GM21576 (cell line): ENCODE results near the gene MDN1.
"Not testable (repeated sequence)": the region's sequence is repeated elsewhere in the genome, so short reads cannot be mapped to it uniquely, and the experiment has no call there.

Source experiments
- ATAC-seq: cut with Tn5 transposase; IDR thresholded peaks from one replicate; pipeline ENCODE4 v1.9.1; 2021; ENCODE audit warnings: mild to moderate bottlenecking, moderate library complexity; ENCODE audit not compliant: unreplicated experiment

MDN1 gene

DNA sequence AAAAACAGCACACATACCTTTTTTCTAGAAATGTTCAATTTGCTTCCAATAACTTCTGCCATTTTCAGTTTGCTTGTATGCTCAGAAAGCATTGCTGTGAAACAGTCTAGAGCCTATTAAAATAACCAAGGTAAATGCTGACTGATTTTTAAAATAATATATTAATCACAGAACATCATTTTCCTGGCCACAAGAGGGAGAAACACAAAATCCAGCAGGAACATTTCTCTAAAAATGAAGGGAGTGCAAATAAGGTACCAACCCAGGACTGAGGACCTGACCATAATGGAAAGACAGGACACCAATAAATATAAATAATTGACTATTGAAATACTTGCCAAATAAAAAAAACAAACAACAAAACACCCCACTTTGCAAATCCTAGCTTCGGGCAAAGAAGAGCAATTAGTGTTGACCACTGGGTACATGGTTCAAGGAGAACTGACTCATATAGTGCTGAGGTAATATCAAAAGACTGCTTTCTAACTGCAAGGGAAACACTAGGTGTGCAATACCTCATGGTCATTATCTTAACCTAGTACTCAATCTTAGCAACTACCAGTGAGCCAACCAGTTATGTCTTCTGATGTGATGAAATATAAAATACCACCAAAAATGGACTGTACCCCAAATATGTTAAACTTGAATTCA is 42.9 kb downstream of the MDN1 start:
- ATAC-seq = no peak

- ATAC-seq = no peak
Observed at GRCh38 chr6:89775150-89775549, 44.4 kb downstream of the MDN1 start.

DNA sequence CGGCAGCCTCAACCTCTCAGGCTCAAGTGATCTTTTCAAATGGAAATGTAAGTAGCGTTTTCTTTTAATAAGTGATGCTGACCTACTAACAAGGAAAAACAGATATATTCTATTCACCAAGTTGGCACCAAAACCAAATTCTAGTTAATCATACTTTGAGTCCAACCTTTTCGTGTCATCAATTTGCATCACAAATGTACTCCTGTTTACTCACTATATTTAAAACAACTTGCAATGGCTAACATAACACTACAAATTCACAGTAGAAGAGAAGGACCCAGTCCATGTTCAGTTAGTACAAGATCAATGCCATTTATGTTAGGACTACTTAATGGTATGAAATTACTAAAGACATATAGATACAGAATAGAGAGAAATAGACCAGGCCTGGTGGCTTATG is 50.0 kb downstream of the MDN1 start:
- no peak for ATAC-seq

DNA sequence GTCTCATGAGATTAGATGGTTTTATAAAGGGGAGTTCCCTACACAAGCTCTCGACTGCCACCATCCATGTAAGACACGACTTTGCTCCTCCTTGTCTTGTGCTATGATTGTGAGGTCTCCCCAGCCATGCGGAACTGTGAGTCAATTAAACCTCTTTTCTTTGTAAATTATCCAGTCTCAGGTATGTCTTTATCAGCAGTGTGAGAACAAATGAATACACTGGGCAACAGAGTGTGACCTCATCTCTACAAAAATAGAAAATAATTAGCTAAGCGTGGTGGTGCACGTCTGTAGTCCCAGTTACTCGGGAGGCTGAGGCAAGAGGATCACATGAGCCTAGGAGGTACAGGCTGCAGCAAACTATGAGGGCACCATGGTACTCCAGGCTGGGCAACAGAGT is 51.3 kb downstream of the MDN1 start:
- no peak for ATAC-seq

DNA sequence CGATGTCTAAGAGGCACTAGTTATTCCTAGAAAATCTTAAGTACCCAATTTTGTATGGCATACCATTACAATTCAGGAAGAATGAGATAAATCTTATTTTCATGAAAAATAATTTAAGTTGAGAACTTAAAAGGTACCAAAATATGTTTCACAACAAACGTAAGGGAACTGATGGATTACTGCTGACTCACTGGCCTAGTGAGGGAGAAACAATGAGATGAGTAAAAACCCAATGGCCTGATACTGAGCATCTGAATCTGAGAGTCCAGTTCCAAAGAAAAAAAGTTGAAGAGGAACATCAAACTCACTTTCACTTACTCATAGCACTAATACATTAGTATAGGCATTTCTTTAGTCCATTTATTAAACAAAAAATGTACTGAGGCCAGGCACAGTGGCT is 56.0 kb downstream of the MDN1 start:
- no peak for ATAC-seq

- no peak for ATAC-seq
Observed at GRCh38 chr6:89758830-89759229, 60.8 kb downstream of the MDN1 start.

- ATAC-seq = no peak
Observed at GRCh38 chr6:89750338-89750737, 69.3 kb downstream of the MDN1 start.

DNA sequence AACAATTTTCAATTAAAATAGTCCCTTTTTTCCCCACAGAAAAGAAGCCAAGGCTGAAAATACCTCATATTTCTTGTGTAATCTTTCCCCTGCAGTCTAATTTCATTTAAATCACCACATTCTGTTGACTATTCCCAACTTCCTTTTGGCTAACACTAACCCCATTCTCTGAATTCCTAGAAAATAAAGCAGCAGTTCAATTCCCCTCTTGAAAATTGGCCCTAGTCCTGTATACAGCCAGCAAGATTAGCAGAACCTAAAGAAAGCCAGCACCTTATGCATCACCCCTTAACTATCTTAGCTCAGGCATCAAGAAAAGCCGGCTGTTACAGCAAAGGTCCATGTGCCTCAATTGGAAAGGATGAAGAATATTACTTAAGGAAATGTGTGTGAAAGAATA is 69.7 kb downstream of the MDN1 start:
- no peak for ATAC-seq

GRCh38 chr6:89745716-89746115 is 73.9 kb downstream of the MDN1 start:
- ATAC-seq = no peak

DNA sequence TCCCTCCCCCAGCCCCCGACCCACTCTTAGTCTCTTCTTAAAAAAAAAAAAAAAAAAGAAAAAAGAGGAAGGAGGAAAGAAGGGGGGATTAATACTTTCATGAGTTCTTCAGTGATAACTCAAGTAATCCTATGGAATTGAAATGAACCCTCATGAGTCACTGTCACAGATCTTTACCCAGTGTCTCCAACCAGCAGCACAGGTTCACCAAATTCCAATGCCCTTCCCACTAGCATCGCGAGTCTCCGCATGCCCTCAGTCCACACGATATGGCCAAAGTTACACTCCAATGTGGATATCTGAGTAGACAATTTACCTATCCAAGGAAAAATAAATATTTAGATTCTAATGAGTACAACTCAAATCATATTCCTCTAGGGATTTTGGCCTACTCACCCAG is 74.5 kb downstream of the MDN1 start:
- ATAC-seq = no peak

- no peak for ATAC-seq
Observed at GRCh38 chr6:89736893-89737292, 82.7 kb downstream of the MDN1 start.

DNA sequence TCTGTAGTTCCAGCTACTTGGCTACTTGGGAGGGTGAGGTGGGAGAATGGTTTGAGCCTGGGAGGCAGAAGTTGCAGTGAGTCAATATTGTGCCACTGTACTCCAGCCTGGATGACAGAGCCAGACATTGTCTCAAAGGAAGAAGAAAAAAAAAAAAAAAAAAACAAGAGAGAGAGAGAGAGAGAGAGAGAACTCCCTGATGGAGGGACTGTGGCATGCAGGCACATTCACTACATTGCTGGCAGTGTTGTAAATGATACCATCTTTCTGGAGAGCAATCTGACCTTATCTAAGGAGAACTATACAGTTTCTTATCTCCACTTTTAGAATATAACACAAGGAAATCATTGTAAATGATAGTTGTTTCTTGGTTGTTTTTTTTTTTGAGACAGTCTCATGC is 85.1 kb downstream of the MDN1 start:
- no peak for ATAC-seq

DNA sequence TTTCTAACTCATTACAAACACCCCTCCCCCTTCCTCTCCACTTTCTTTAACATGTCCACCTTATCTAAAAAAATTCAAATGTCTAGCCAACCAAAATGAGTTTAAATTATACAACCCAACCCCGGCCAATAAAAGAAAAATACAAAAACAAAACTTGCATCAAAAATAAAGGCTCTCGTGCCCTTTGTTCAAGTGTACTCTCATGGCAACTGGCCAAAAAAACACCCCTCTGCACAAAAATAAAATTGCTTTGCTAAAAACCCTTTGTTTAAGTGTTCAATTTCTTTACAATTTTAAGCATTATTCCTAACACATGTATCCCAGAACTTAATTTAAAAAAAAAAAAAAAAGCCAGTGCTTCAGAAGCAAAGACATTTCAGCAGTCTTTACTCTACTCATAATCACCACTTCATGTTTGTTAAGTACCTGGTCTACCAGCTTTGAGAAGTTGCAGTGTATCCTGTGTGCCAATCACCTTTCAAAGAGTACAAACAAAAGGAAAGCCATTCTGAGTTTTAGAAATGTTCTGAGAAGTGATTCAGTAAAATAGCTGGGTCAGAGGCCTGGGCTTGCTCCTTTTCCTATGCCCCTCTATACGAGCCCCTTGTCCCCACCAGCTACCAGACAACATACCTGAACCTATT is 87.5 kb downstream of the MDN1 start:
- ATAC-seq = no peak

DNA sequence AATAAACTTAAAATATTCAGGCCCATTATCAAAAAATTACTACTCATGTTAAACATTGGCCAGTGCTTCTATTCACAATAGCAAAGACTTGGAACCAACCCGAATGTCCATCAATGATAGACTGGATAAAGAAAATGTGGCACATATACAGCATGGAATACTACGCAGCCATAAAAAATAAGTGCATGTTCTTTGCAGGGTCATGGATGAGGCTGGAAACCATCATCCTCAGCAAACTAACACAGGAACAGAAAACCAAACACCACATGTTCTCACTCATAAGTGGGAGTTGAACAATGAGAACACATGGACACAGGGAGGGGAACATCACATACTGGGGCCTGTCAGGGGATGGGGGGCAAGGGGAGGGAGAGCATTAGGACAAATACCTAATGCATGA is 88.3 kb downstream of the MDN1 start:
- not testable (repeated sequence) for ATAC-seq

- ATAC-seq = no peak
Observed at GRCh38 chr6:89729818-89730217, 89.8 kb downstream of the MDN1 start.

DNA sequence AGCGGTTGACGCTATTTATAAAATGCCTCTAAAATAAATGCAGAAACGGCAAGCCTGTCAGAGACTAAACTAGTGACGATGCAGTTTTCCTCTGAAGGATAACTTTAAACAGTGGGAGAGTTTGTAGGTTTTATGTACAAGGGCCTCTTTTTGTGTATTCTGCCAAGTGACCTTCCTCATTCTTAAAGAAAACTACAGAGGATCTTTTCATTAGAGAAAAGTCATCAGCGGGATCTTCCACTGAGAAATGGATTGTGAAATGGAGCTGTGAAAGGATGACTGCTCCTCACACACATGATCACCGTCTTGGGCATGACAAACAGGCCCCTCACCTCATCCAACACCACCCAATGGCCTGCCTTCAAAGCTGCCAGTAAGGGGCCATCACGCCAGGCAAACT is 92.1 kb downstream of the MDN1 start:
- ATAC-seq = no peak

DNA sequence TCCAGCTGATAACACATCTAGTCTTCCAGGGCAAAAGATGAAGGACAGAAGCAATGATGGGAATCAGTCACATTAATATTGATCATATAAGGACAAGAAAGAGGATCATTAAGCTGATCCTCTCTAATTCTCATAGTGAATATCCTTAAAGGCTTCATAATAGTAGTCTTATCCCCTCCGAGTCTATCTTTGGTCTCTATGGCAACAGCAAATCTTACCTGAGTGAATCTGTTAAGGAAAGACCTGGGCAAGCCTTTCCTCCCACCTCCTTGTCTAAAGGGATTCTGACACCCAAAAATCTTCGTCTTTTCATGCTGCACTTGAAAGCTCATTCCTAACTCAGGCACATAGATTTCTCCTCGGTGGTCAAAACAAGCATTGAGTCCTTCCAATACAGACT is 94.6 kb downstream of the MDN1 start:
- ATAC-seq = no peak

DNA sequence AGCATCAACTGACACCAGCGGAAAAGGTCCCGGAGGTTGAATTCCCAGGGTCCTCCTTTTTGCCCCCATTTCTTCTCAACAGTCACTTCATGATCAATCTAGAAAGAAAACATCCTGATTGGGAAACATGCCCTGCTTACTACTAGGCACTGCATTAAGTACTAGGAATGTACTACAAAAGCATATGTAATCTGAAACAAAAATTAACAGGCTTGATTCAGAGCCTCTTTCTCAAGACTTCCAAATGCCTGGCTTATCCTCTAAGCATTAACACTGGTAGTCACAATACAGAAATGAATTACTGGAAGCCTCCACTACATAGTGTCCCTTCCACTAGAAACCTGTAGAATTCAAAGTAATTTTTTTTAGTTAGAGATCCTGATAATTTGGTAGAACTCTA is 96.5 kb downstream of the MDN1 start:
- no peak for ATAC-seq

DNA sequence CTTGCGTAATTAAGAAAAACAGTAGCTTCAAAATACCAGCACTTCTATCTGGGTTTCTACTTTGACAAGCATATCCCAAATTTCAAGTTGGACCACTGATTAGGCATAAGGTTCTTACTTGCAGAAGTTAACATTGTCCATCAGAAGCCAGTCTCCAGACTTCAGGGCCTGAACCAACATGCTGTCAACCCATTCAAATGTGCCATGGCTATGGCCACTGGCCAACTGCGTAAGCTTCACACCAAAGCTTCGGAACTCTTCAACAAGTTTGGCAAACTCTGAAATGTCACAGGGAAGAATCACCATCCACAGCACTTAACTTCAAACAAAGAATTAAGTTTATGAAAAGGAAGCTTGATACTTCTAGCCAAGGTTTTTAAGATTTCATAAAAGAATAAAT is 103.1 kb downstream of the MDN1 start:
- ATAC-seq = no peak

GRCh38 chr6:89711801-89712200 is 107.8 kb downstream of the MDN1 start:
- ATAC-seq = no peak

DNA sequence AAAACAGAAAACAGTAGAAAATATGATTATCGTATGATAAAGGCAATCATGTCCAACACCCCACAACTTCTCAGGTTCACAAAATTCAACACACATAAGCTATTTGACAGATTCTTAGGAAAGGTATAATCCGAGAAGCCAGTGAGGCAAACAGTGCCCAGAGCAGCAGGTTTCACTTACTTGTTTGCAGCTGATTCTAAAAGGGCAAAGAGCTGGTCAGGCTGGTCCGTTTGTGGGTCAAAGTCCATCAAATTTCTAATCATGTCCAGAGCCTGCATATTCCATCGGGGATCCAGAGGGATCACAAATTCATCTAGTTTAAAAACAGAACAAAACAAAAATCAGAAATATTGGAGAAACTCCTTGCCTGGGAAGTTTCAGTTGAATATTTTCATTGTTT is 111.3 kb downstream of the MDN1 start:
- ATAC-seq = no peak

DNA sequence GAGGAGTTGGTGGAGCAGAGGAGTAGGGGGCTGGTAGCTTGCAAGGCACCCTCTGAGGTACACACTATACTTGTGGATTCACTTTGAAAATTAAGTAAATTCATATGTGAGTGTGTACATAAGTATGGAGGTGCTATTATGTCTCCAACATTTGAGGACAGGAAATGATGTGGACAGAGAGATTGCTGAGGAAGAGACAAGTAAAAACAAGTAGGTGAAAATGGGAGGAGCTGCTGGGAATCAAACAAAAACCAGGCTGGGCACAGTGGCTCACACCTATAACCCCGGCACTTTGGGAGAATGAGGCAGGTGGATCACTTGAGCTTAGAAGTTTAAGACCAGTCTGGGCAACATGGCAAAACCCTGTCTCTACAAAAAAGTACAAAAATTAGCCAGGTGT is 111.8 kb downstream of the MDN1 start:
- ATAC-seq = no peak

DNA sequence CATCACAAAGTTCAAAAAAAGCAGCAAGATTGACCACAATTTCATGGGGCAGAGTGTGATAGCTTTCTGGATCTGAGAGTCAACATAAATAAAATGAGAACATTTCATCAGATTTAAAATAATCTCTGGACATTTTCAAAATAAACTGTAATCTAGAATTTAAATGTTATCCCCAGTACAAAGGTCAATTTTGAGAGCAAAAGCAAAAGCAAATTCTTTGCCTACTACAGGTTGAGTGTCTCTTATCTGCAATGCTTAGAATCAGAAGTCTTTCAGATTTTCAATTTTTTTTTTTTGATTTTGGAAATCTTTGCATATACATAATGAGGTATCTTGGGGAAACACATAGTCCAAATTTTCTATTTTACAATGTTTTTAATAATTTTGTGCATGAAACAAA is 113.5 kb downstream of the MDN1 start:
- no peak for ATAC-seq
